Activated effector memory CD4-positive, alpha-beta T cell treated with anti-CD3 and anti-CD28 coated beads, Interleukin-2, amount 50 U/mL, for 16 hours (primary cell): Measurements from ENCODE around the gene TRIM9.

Experiments used
- DNase-seq: peaks from one replicate; pipeline ENCODE4 v3.0.0-alpha.2; 2020

The TRIM9 gene

DNA sequence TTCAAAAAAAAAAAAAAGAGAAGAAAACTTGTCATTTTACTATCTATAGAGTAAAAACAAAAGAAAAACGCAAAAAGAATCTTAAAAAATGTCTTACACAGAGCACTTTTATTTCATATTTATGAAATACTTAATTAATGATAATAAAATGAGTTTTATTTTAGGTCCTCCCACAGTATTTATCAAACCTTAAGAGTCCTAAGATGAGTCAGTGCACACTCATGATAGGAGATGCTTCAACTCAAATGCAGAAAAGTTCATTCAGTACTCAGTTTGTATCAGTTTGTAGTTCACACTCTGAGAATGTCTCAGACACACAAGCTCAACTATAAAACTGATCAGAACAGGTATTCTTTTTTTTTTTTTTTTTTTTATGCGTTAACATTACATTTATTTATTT, 41.7 kb downstream of the TRIM9 start:
- DNase-seq: no peak

DNA sequence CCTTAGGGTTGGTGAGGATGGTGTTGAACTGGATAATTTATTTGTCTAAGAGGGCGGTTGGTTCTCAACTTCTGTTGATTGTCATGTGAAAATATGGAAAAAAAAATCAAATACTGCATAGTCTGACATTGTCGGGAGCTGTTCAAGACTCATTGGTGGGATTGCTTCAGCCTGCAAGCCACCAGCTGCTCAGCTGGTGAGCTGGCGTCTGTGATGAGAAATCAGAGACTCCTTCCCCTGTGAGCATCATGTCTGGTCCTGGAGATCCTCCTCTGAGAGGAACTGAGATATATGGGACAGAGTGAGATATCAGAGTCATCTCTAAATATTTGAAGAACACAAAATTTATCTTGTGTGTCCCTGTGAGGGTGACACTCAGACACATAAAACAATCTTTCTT, 49.9 kb downstream of the TRIM9 start:
- DNase-seq: no peak

DNA sequence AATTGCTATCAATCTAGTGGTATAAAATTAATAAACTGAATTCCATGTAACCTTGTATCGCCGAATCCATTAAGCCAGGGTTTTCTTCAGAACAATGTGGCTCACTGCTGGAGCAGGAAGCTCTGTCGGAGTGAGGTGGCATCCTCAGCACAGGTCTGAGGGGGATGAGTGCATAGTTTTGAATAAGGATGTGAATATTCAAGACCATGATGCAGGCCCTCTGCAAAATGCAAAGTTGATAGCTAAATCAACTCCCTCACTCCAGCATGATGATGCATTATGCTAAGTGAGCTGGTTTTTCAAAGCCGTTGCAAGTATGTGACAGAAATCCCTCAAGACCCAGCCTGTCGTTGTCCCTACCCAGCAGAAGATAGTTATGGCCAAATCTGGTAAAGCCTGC, 53.0 kb downstream of the TRIM9 start:
- DNase-seq: no peak

DNA sequence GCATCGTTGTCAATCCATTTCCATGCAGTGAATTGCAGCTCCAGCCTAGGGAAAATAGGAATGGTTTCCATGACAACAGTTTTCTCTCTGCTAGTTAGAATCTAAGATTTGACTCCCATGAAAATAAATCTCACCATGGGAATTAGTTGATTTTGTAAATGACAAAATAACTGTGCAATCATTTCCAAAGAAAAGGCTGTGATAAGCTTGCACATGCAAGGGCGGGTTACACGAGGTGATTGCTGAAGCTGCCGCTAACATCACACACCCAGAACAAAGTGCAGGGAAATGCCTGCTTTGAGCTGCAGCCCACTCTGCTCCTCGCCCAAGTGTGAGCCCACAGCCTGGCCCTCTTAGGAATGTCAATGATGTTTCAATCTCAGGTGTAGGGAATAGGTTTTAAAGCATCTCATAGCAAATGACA, 53.8 kb downstream of the TRIM9 start:
- no peak for DNase-seq

DNA sequence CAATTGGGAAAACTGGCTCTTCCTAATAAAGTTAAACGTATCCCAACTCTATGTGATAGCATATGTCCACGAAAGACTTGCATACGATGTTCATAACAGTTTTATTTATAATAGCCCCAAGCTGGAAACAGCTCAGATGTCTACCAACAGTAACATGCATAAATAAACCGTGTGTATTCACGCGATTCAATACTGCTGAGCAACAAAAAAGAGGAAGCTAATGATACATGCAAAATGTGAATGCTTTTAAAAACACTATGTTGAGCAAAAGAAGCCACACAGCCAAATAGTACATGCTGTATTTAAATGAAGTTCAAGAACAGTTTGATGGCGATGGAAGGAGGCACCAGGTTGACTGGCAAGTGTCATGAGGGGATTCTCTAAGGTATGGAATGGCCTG, 55.7 kb downstream of the TRIM9 start:
- no peak for DNase-seq

DNA sequence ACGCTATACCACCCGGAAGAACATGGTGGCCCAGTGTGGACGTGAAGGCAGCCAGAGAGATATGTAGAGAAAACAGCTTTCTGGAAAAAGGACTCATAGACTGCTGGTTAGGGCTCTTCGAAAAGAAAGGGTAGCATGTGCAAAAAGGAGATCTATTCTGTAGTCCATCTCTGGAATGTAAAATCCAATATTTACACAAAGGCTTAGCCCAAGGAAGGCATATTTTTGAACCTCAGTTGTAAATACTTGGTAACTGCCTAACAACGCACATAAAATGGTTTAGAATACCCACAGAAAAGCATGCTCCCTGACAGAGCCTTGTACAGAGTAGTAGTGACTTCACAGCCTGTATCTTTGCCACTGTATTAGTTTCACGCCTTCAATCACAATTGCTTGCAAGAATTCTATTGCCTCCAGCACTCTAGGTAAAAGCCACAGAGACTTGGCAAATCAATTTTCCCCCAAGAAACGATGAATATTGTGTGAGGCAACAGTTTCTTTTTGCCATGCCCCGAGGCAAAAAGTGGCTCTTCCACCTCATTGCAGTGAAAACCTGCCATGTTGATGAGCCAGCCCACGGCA, 59.2 kb downstream of the TRIM9 start:
- no peak for DNase-seq

DNA sequence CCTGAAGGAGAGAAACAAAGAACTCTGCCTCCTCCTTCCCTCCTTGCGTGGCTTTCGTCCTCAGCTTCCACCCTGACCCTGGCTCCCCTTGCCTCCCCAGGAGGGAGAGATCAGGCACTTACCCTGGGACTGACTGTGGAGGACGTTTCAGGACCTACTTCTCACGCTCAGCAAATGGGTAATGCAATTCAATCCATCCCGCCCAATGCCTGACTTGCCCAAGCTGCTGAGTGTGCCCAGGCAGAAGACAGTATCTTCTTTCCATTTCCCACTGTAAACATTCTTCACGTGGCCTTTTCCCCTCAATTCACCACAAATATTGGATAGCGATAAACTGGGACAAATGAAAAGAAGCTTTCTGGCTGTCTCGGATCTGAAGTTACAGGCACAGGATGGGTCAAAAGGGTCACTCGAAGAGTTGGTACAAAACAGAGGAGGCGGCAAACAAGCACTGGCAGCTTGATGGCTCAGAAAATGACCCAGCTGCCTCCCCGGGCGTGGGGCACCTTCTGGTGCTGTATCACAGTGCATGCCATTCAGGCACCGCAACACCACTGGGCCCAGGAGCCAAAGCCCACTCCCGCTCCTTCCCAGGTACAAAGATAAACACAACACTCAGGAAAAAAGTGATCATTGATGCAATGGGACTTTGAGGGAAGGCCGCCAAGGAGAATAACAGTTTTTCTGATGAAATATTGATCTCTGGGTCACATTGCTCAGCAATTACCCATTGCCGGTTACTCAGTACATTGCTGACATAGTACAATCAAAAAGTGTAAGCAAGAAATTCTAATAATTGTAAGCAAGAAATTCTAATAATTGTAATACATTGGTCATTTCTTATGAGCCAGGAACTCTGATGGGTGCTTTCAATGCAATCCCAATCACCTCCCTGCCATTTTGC, 65.8 kb downstream of the TRIM9 start:
- DNase-seq: no peak

DNA sequence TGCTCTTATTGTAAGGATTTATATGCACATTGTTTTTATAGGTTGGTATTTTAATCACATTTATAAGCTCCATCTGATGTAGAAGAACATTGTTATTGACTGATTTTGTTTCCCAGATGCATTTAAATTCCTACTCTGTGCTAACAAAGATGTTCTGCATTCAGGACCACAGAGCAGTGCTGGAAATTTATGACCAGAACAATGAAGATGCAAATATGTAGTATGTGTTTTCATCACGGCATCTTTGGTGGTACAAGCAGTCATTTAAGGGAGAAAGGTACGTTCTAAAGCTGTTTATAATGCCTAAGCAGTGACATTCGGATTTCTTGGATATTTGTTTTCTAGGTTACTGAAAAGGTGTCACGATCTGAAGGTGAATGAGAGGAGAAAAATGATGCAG, 66.5 kb downstream of the TRIM9 start:
- DNase-seq: no peak

DNA sequence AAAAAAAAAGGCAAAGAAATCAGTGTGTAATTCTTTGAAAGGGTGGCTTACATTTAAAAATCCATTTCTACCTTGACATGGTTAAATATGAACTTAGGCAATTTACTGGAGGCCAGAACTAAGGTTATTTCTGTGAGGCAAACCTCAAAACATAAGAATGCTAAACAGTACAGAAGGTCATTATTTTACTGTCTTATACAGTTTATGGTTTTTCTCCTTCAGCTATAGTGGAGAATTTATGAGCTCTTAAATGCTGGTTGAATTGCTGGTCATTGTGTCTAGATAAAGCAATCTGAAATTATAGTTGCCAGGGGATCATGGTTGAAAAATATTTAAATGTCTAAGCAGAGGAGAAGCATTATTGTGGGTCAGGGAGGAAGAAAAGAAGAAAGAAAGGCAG, 70.5 kb downstream of the TRIM9 start:
- no peak for DNase-seq

DNA sequence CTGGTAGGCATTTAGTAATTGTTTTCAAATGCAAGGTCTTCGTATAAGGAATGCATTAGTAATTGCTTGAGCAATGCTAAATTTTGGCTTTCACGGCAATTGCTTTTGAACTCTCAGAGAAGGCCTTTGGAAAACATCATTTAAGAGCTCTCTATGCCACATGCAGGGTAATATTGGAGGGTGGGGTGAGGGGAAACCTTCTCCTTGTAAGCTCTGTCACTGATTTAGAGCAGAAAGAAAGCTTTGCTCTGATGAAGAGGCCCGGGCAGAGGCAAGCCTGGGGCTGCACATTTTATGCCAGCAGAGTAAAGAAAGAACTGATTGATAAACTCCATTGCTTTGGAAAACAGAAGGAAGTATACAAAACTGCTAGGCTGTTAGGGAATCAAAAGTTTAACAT, 70.9 kb downstream of the TRIM9 start:
- no peak for DNase-seq

DNA sequence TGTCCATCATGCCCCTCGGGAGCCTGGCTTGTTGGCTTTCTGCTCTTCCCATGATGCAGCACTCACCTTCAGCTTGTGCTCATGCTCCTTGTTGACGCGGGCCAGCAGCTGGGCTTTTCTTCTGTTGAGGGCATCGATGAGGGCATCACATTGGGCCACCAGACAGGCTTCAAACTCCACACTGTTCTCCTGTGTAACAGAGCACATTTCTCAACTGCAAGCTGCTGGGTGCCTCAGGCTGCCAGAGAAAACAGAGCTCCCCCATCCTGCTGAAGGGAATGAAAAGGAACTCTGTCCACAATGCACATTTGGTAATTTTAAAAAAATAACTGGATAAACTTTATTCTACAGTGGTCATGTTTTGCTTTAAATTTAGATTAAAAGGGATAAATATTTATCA, 72.1 kb downstream of the TRIM9 start:
- no peak for DNase-seq

DNA sequence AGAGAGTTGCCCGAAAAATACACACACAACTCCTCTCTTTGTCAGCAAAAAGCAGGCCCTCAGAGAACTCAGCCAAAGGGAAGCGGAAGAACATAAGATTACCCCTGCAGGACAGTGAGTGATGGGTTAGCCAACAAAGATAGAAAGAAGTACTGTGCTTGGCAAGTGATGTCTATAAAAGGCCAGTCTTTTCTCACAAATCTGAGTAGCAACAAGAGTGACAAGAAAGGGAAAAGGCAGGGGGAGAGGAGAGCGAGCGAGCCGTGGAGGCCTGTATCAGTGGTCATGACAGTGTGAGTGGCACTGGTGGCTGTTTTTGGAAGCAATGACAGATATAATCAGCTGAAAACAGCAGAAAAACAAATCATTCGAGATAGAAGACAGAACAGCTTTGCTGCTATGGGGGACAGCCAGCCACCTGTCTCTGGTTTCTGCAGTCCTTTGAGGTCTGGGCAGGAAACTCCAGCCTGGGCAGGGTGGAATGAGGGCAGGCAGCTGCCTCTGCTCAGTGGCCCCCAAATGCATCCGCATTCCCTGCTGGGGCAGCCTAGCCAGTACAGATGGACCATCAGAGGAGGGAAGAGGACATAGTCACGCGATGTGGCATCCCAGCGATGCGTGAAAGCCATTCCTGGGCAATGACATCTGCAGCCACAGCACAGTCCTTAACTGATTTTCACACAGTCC, 74.7 kb downstream of the TRIM9 start:
- no peak for DNase-seq

DNA sequence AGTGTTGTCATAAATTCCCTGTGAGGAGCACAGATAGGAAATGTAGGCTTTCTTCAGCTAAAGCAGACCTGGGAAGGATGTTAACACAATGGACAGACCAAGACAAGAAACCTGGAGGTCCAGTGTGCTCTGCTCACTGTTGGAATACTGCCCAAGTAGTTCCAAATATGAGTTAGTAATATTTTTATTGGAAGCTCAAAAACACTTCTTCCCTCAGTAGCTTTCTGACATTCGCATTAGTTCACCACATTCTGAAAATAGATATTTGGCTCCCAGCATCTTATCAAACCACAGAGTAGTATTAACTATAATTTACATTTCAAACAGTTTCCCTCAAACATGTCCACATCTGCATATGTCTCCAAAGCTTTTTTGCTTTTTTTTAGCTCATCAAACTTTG, 75.8 kb downstream of the TRIM9 start:
- no peak for DNase-seq

DNA sequence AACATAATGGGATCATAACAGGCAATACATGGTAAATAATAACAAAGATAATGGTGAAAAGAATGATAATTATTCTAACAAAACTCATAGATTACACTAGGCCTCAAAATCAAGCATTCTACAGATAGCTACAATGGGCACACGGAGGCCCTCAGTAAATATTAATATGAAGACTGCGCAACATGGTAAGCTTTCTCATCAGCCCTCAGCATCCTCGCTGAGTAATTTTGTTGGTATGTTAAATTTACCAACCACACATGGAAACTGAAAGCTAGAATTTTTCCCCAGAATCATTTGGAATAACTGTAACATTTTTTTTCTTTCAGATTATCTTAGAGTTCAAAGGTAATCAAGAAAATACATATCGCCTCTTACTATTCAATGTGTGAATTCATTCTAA, 76.4 kb downstream of the TRIM9 start:
- no peak for DNase-seq

DNA sequence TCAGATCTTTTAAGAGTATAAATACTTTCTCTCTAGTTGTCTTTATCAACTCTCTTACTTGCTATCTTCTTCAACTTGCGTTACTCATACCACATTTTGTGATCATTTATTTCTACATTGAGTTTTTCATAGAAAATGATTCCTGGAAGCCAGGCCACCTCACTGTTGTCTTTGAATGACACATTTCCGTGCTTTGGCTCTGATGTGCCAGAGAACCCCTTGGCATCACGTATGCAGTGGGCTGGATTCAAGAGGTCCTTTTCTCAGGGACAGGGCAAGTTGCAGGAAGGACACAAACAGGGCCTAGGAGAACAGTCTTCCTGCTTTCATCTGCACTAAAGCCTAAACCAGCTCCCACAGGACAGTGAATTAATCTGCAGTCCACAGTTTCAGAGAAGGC, 80.3 kb downstream of the TRIM9 start:
- no peak for DNase-seq

DNA sequence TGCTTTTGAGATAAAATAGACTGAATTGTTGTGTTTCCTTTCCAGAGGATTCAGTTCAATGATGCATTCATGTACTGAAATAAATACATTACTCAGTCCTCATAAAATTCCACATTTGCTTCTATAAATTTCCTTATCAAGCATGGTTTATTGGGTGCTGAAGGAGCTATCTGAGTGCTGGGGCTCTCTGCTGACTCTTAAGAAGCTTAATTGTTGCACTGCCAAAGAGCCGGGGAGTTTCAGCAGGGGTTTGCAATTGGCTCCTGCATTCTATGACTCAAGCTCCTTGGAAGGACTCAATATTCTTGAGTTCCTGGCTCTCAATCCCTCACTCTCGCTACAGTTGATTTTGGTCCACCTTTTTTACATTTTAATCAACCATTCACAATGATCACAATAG, 80.8 kb downstream of the TRIM9 start:
- no peak for DNase-seq

DNA sequence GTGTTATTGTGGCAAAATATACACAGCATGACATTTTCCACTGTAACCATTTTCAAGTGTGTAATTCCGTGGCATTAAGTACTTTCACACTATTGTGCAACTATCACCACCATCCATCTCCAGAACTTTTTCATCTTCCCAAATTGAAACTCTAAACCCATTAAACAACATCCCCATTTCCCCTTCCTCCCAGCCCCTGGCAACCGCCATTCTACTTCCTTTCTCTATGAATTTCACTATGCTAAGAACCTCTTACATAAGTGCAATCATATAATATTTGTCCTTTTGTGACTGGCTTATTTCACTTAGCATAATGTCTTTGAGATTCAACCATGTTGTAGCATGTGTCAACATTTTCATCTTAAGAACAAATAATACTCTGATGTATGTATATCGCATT, 82.8 kb downstream of the TRIM9 start:
- no peak for DNase-seq

DNA sequence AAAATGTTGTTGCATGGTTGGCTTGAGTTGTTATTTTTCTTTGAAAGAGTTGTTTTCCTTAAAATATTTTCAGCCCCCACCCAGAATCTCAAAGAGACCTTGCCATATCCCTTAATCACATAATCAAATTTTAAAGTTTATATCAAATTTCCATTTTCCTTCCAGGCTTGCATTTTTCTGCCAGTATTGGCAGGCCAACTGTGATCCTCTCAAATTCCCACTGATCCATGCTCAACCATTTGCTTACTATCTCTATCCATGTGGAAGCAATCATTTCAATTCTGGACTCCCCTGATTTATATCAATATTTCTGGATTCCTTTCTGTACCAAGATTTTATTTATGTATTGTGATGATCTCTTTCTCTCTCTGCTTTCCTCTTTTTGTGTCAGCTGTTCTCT, 86.5 kb downstream of the TRIM9 start:
- DNase-seq: no peak

DNA sequence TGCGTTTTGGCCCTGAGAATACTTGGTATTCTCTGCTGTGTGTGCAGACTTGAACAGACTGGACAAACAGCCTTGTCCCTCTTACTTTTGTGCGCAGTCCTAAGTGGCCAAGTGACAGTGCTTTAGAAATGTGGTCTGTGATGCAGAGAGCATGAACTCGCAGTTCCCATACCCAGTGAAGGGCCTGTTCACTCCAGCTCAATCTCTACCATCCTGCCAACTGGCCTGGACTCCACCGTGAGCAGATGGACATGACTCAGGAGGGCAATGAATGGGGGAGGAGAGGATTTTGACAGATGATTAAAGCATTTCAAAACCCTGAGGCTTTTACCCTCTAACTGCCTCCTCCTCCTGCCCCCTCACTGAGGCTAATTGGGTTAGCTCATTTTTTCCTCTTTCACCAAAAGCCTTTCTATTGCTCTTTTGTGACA, 88.1 kb downstream of the TRIM9 start:
- no peak for DNase-seq

DNA sequence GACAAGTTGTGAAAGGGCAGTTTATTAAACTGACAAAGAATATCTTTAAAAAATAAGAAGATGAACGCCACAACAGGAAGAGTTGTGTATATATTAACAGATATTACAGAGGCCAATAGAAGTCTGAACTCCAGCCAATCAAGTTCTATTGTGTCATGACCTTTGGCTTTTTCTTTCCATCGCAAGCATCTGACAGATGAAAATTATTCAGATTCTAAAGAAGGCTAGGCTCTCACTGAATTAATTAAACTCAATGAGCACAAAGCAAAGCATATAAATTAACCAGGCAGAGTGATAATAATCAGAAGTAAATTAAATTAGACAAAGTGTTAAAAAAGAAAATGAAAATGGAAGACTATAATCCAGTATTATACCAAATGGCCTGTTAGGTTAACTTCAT, 88.6 kb downstream of the TRIM9 start:
- DNase-seq: no peak

DNA sequence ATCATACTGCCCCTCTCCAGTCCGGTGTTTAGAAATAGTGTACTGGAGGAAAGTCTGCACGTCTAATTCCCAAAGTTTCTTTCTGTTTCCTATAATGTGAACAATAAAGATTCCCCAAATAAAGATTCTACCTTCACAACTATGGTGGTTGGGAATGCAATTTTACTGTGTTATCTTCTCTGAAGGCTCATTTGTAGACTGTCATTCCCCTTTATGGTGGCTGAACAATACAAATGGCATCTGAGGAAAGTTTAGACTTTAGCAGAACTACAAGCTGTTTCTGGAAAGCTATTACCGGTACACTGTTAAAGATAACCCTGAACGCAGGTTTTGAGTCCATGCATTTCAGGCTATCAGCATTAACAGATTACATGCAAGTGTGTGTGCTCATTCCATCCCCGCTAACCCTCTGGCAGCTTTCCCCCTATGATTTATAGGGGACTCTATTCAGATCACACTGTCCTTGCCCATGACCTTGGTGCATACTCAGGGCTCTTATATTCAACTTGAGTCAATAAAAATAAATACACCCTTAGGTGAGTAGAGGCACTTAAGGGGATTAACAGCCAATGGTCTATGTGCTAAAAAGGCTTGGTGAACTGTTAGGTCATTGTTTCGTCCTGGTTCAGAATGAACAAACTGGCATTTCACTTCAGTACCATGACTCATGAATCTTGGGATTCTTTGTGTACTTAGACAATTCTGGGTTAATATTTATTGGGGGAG, 89.9 kb downstream of the TRIM9 start:
- no peak for DNase-seq

DNA sequence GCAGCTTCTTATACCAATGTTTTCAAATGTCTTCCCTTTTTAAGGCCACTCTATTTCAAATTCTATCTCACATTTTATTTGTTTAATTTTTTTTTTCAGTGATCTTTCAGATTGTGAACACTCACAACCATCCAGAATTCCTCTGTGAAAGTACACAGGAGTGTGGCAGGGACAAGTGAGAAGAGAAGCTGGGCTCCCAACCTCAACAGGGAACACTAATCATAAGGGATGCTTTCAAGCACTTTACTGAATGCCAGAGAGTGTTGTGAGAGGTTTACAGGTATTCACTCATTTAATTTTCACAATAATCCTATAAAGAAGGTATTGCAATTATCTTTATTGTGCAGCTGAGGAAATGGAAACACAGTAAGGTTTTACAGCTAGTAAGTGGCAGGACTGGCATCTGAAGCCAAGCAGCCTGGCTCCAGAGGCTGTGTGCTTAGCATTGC, 90.5 kb downstream of the TRIM9 start:
- no peak for DNase-seq

DNA sequence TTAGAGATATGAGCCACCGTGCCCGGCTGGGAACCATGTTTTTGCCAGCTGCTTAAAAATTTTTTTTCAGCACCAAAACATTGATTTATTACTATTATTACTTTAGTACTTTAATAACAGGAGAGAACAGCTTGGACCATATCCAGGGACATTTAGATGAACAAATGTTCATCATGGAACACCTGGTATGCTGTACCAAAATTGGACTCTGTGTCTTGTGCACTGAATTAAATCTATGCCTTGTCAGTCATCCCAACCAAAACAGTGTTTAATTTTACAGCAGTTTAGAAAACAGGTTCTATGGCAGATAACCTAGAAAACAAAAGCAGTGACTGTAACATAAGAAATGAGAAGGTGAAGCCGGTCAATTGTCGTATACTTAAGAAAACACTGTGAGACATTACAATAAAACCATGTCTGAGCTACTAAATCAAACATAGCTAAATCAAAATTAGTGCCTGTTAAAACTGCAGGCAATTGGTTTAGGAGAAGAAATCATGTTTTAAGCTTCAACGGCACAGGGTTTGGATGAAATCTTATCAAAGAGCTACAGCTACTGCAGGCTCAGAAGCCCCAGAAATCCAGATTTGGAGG, 92.4 kb downstream of the TRIM9 start:
- no peak for DNase-seq
